Lower leg skin (tissue), 4 donors: ENCODE measurements around the gene PRELID3B. TPM values are rescaled to one million over a fixed set of nuclear protein-coding genes. Genes with fewer than 3 reads are reported as not detected.

Experiments
- DNase-seq, 2 donors: peaks; one replicate each; pipeline ENCODE4 v3.0.0-alpha.2; 2019; ENCODE audit warnings: low spot score in 2 of 2
- H3K4me3 ChIP-seq: fragments of 200-600 bp; sonication (generic); 2 replicates; pipeline ENCODE4 v1.5.1; 2017; ENCODE audit warnings: mild to moderate bottlenecking, low read depth; ENCODE audit not compliant: poor library complexity, severe bottlenecking
- CTCF ChIP-seq, 3 donors: fragments of 450-650 bp; IDR thresholded peaks; one replicate each; pipeline ENCODE4 v1.5.1; 2016; ENCODE audit warnings: antibody characterized with exemption in 3 of 3, mild to moderate bottlenecking in 3 of 3, moderate library complexity in 2 of 3
- POLR2A ChIP-seq, 2 donors: fragments of 450-650 bp; IDR thresholded peaks; one replicate each; pipeline ENCODE4 v1.6.1; 2016 to 2017; ENCODE audit warnings: antibody characterized with exemption in 2 of 2, mild to moderate bottlenecking in 1 of 2, moderate library complexity in 1 of 2
- WGBS, 2 donors: methylation state at CpG; one replicate each; pipeline ENCODE4 v1.1.5; 2018; 5-methylcytosine and 5-hydroxymethylcytosine counted together
- intact Hi-C: fragments of 100-400 bp; cut with DNase I; formaldehyde crosslinking; loops from one replicate; pipeline ENCODE4 v1.15.0; 2023; ENCODE audit warnings: low total_unique reads
- total RNA-seq, 4 donors: library from RNA; depleted of rRNA; stranded (reverse); fragments of >200 nt; gene quantifications; one replicate each; pipeline ENCODE4 v1.1.0, GENCODE V29; 2016

PRELID3B gene
- total RNA-seq, 4 donors from 2014 or later: 38.3 to 50.8 (median 49.1) TPM

- no peak for DNase-seq
- TF ChIP-seq POLR2A (IDR thresholded peaks at IDR 0.05) (no peak), CTCF (IDR thresholded peaks at IDR 0.05) (no peak)
- H3K4me3 ChIP-seq: no peak overlapping the region
- WGBS, 2 donors: 91 to 100% methylated on average over 1 of the region's 1 CpG
- intact Hi-C loops: no loop called here
Measured at GRCh38 chr20:59073582-59073981, 31.0 kb upstream of the PRELID3B start.

- intact Hi-C loops: no loop called here
- H3K4me3 ChIP-seq: no peak overlapping the region
- 59 to 63% methylated on average over 1 of the region's 1 CpG for WGBS, 2 donors
- TF ChIP-seq POLR2A (IDR thresholded peaks at IDR 0.05): no peak
- TF ChIP-seq CTCF (IDR thresholded peaks at IDR 0.05): no peak
- DNase-seq: no peak
Measured at GRCh38 chr20:59071216-59071615, 28.6 kb upstream of the PRELID3B start.

GRCh38 chr20:59069026-59069425, 26.4 kb upstream of the PRELID3B start:
- intact Hi-C loops: no loop called here
- WGBS, 2 donors: 25 to 28% methylated on average over 2 of the region's 2 CpGs
- no peak for TF ChIP-seq CTCF (IDR thresholded peaks at IDR 0.05)
- TF ChIP-seq POLR2A (IDR thresholded peaks at IDR 0.05): no peak
- no peak overlapping the region for H3K4me3 ChIP-seq
- DNase-seq: no peak

- WGBS, 2 donors: 73 to 77% methylated on average over 4 of the region's 4 CpGs
- intact Hi-C loops: no loop called here
- no peak overlapping the region for H3K4me3 ChIP-seq
- DNase-seq: no peak
- TF ChIP-seq POLR2A (IDR thresholded peaks at IDR 0.05) (no peak), CTCF (IDR thresholded peaks at IDR 0.05) (no peak)
Measured at GRCh38 chr20:59068534-59068933, 25.9 kb upstream of the PRELID3B start.

GRCh38 chr20:59064214-59064722, 21.7 kb upstream of the PRELID3B start:
- intact Hi-C loops: no loop called here
- no peak for DNase-seq
- no peak for TF ChIP-seq CTCF (IDR thresholded peaks at IDR 0.05)
- no peak for TF ChIP-seq POLR2A (IDR thresholded peaks at IDR 0.05)
- 35 to 51% methylated on average over 4 of the region's 4 CpGs for WGBS, 2 donors
- no peak overlapping the region for H3K4me3 ChIP-seq
